Activated T-helper 17 cell treated with anti-CD3 and anti-CD28 coated beads, Interleukin-2, amount 50 U/mL, for 72 hours (primary cell): Measurements from ENCODE around the gene PFKFB2. TPM values are rescaled to one million over a fixed set of nuclear protein-coding genes. Genes with fewer than 3 reads are reported as not detected.

Source experiments
- ATAC-seq: fragments of 150-1000 bp; cut with Tn5 transposase; replicated peaks from 2 replicates; pipeline ENCODE4 v1.10.0; 2021; ENCODE audit warnings: mild to moderate bottlenecking, moderate library complexity
- H3K27ac Mint-ChIP-seq: one replicate; pipeline ENCODE4 v1.8.0; 2022; ENCODE audit warnings: mixed read lengths
- H3K27me3 Mint-ChIP-seq: one replicate; pipeline ENCODE4 v1.8.0; 2022; ENCODE audit warnings: mixed read lengths
- H3K36me3 Mint-ChIP-seq: one replicate; pipeline ENCODE4 v1.8.0; 2022; ENCODE audit warnings: low read depth, mild to moderate bottlenecking, mixed read lengths
- H3K4me1 Mint-ChIP-seq: one replicate; pipeline ENCODE4 v1.8.0; 2022; ENCODE audit warnings: mixed read lengths
- H3K4me3 Mint-ChIP-seq: one replicate; pipeline ENCODE4 v1.8.0; 2022; ENCODE audit warnings: mild to moderate bottlenecking, mixed read lengths
- H3K9me3 Mint-ChIP-seq: one replicate; pipeline ENCODE4 v1.8.0; 2022; ENCODE audit warnings: mixed read lengths
- total RNA-seq, 2 donors: library from RNA; stranded (reverse); gene quantifications; one replicate each; pipeline ENCODE4 v1.2.3, GENCODE V29; 2022

PFKFB2 gene
- total RNA-seq, 2 donors from 2014 or later, result 0.85 to 1.3 TPM

DNA sequence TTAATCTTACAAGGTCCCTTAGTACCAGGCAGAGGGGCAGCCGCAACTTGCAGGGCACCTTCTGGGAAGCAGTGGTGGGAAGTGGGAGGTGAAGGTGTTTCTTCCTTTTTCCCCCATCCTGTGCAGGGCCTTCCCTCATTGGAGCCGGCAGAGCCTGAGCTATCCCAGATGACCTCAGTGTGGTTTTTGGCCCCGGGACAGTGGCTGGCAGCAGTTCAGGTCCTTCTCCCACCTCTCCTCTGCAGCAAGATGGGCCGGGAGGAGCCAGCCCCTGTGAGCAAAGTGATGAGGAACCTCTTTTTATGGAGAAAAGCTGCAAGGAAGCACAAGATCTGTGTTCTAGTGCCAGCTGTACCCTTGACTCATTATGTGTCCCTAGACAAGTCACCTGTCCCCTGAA is 6.8 kb downstream of the PFKFB2 start:
- H3K4me1 Mint-ChIP-seq, result peaks cover 2% of the 10 kb centered on the region
- H3K27me3 Mint-ChIP-seq, result no peaks in the 10 kb centered on the region
- no peak overlapping the region for H3K27ac Mint-ChIP-seq
- ATAC-seq, result no peak
- H3K36me3 Mint-ChIP-seq, result no peaks in the 10 kb centered on the region
- no peaks in the 10 kb centered on the region for H3K9me3 Mint-ChIP-seq
- H3K4me3 Mint-ChIP-seq, result no peak overlapping the region

DNA sequence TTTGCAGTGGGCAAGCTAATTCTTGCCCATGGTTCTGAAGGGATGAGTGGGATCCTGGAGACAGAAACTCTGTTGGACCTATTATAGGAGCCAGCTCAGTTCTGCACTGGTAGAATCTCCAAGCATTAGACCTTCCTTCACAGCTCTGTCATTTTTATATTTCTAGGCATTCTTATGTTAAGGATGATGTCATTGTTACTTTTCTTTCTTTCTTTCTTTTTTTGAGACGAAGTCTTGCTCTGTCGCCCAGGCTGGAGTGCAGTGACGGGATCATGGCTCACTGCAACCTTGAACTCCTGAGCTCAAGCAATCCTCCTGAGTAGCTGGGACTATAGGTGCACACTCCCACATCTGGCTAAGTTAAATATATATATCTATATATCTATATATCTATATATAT is 7.5 kb downstream of the PFKFB2 start:
- H3K4me3 Mint-ChIP-seq, result no peak overlapping the region
- no peaks in the 10 kb centered on the region for H3K36me3 Mint-ChIP-seq
- ATAC-seq, result no peak
- H3K27ac Mint-ChIP-seq, result no peak overlapping the region
- no peaks in the 10 kb centered on the region for H3K4me1 Mint-ChIP-seq
- H3K9me3 Mint-ChIP-seq, result no peaks in the 10 kb centered on the region
- H3K27me3 Mint-ChIP-seq, result no peaks in the 10 kb centered on the region

DNA sequence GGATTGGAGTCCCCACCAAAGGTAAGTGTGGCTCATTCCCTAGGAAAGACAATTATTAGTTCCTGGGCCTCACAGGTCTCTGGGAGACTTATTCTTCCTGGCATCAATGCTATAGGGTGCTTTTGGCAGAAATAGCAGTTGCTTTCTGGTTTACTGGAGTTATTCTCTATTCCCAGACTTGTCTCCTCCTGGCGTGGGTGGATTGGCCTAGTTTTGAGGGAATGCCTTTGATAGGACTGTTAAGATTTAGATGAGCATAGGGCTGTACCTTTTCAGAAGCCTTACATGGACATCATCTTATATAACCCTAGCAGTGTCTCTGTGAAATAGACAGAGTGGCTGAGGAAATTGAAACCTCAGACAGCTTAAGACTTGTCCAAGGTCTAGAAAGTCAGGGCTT is 9.0 kb downstream of the PFKFB2 start:
- Mint-ChIP-seq H3K27me3 (no peaks in the 10 kb centered on the region), H3K36me3 (no peaks in the 10 kb centered on the region), H3K9me3 (no peaks in the 10 kb centered on the region), H3K27ac (no peak overlapping the region), H3K4me3 (no peak overlapping the region), H3K4me1 (no peaks in the 10 kb centered on the region)
- no peak for ATAC-seq

DNA sequence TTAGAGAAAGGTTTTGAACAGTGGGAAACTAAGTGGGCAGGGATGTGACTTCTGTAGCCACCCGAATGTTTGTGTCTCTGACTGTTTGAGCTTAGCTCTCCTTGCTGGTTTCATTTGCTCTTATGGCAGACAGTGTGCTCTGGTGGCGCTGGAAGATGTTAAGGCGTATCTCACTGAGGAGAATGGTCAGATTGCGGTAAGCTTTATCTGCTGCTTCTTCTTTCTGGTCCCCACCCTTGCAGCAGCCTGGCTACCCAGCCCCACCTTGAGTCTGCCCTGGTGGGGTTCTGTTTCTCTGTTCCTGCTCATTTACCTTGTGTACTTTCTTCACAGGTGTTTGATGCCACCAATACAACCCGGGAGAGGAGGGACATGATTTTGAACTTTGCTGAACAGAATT is 9.9 kb downstream of the PFKFB2 start:
- no peaks in the 10 kb centered on the region for H3K36me3 Mint-ChIP-seq
- no peak for ATAC-seq
- H3K4me3 Mint-ChIP-seq, result no peak overlapping the region
- H3K4me1 Mint-ChIP-seq, result no peaks in the 10 kb centered on the region
- H3K9me3 Mint-ChIP-seq, result no peaks in the 10 kb centered on the region
- H3K27ac Mint-ChIP-seq, result no peak overlapping the region
- no peaks in the 10 kb centered on the region for H3K27me3 Mint-ChIP-seq

DNA sequence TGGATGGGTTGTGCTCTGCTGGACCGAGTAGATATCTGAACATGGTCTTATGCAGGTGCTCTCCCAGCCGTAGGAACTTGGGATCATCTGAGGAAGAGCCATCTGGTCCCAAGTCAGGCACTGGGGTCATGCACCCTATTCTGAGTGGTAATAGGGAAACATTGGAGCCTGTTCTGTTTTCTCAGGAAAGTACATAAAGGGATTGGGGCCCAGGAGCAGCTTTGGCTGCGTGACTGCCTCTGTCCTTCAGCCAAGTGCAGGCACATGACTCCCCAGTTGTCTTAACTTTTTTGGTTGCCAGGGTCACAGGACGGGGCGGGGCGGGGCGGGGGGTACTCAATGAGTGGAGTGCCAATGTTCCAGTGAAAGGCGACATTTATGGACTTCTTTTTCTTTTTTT is 11.5 kb downstream of the PFKFB2 start:
- H3K4me1 Mint-ChIP-seq, result peaks cover 4% of the 10 kb centered on the region
- no peak for ATAC-seq

DNA sequence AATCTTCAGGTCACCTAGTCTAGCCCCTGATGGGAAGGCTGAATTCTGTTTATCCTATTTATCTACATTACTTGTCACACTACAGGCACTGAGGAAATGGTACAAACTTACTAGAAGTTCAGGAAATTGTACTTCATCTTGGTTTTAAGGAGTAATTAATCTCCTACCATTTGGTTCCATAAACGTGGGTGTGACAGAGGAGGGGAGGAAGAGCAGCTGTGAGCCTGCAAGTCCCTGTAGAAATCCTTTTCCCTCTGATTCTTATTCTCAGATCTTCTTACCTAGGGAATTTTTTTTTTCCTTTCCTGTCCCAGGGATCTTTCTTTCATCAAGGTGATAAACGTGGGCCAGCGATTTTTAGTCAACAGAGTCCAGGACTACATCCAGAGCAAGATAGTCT is 14.1 kb downstream of the PFKFB2 start:
- Mint-ChIP-seq H3K27ac (no peak overlapping the region), H3K27me3 (no peaks in the 10 kb centered on the region), H3K9me3 (no peaks in the 10 kb centered on the region), H3K36me3 (no peaks in the 10 kb centered on the region), H3K4me1 (peaks cover 10% of the 10 kb centered on the region), H3K4me3 (no peak overlapping the region)
- ATAC-seq, result no peak

More for the DNA sequence above, 11.5 kb downstream of the PFKFB2 start:
- Mint-ChIP-seq H3K27me3 (no peaks in the 10 kb centered on the region), H3K9me3 (no peaks in the 10 kb centered on the region), H3K36me3 (no peaks in the 10 kb centered on the region), H3K27ac (no peak overlapping the region), H3K4me3 (no peak overlapping the region)

DNA sequence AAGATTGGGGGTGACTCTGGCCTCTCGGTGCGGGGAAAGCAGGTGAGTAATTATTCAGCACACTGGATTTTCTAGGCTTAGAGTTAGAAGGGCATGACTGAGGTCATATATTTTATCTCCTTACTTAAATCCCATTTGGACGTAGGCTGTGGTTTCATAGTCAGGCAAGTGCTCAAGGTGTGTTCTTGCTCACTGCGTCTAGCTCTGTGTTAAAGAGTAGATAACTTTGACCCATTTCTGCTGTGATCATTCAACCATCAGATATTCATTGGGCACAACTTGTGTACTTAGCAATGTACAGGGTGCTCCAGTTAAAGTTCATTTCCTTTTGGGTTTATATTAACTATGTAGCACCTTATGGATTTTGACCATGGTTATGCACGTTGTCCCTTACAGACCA is 14.6 kb downstream of the PFKFB2 start:
- Mint-ChIP-seq H3K9me3 (no peaks in the 10 kb centered on the region), H3K27ac (no peak overlapping the region), H3K27me3 (no peaks in the 10 kb centered on the region), H3K4me1 (peaks cover 10% of the 10 kb centered on the region), H3K36me3 (no peaks in the 10 kb centered on the region), H3K4me3 (no peak overlapping the region)
- no peak for ATAC-seq

DNA sequence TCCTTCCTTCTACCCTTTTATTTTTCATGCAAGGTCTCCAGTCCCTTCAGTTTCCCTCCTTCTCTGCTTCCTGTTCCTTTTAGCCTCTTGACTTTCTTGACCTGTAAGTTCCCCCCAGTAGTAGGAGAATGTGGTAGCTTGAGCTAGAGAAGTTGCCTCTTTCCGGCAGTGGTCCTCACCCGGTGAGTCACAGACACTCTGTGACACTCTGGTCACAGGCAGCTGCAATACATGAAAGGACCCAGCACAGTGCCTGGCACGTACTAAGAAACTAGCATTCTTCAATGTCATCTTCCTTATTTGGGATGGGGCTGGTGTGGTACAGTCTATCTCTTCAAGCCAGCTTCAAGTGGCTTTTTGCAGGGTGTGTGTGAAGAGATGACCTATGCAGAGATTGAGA is 16.0 kb downstream of the PFKFB2 start:
- Mint-ChIP-seq H3K9me3 (no peaks in the 10 kb centered on the region), H3K27ac (peak overlapping the region; percentile 33), H3K36me3 (no peaks in the 10 kb centered on the region), H3K4me1 (peaks cover 10% of the 10 kb centered on the region), H3K27me3 (no peaks in the 10 kb centered on the region), H3K4me3 (no peak overlapping the region)
- no peak for ATAC-seq

DNA sequence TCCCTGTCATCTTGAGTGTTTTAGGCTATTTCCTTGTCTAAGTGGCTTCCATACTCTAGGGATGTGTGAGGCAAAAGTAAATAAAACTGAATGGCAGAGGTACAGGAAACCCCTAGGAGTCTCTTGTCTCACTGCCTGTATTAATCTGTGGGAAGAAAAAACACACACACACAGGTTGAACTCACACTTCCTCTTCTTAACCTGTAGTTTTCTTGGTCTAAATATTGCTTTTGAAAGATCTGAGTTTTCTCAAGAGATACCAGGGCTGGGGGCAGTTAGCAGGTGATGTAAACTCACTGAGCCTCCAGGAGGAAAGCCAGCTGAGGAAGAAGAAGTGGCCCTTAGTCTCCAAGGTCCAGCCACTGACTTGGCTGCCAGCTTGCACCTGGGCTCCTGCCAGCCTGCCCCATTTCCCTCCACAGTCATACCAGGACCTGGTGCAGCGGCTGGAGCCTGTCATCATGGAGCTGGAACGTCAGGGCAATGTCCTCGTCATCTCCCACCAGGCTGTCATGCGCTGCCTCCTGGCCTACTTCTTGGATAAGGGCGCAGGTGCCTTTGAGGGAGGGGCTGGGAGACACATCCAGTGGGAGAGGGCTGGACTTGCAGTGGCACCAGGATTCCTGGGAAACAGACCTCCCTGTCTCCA is 16.9 kb downstream of the PFKFB2 start:
- H3K9me3 Mint-ChIP-seq, result no peaks in the 10 kb centered on the region
- no peaks in the 10 kb centered on the region for H3K27me3 Mint-ChIP-seq
- no peak overlapping the region for H3K4me3 Mint-ChIP-seq
- H3K36me3 Mint-ChIP-seq, result no peaks in the 10 kb centered on the region
- no peak overlapping the region for H3K27ac Mint-ChIP-seq
- H3K4me1 Mint-ChIP-seq, result peaks cover 10% of the 10 kb centered on the region
- ATAC-seq, result no peak

DNA sequence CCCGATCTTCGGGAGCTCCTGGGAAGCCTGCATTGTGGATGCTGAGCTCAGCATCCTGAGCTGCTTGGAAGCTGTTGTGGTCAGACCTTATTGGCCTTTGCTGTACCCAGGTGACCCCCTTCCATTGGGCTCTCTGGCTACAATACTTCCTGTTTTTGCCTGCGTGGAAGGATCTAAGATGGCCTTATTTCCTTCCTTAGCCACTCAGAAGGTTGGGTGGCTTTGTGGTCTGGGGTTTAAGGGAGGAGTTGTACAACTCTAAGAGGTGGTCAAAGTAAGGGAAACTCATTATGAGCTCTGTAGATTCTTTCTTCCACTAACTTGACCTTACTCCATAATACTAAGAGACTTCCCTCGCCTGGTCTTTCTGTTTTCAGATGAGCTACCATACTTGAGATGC is 17.7 kb downstream of the PFKFB2 start:
- no peaks in the 10 kb centered on the region for H3K9me3 Mint-ChIP-seq
- peaks cover 10% of the 10 kb centered on the region for H3K4me1 Mint-ChIP-seq
- H3K27me3 Mint-ChIP-seq, result peaks cover 1% of the 10 kb centered on the region
- H3K36me3 Mint-ChIP-seq, result no peaks in the 10 kb centered on the region
- H3K4me3 Mint-ChIP-seq, result no peak overlapping the region
- peak overlapping the region; percentile 15 for H3K27ac Mint-ChIP-seq
- peak; percentile 37 for ATAC-seq

DNA sequence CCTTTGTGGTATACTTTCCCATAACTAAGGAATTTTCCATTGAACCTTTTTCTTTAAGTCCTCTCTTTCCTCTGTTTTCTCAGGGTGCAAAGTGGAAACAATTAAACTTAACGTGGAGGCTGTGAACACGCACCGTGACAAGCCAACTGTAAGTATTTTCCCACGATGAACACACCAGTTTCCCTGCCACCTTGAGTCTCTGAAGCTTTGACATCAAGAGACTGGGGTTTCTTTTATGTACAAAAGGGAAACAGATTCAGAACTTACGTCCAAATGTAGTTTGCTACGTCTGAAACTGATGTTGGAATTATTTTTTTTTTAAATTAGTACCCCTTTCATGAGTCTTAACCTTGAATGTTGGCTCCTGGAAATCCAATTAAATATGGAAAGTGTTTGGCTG is 18.4 kb downstream of the PFKFB2 start:
- H3K27me3 Mint-ChIP-seq, result peaks cover 3% of the 10 kb centered on the region
- no peaks in the 10 kb centered on the region for H3K36me3 Mint-ChIP-seq
- peaks cover 10% of the 10 kb centered on the region for H3K4me1 Mint-ChIP-seq
- H3K4me3 Mint-ChIP-seq, result no peak overlapping the region
- no peak for ATAC-seq
- no peak overlapping the region for H3K27ac Mint-ChIP-seq
- no peaks in the 10 kb centered on the region for H3K9me3 Mint-ChIP-seq

DNA sequence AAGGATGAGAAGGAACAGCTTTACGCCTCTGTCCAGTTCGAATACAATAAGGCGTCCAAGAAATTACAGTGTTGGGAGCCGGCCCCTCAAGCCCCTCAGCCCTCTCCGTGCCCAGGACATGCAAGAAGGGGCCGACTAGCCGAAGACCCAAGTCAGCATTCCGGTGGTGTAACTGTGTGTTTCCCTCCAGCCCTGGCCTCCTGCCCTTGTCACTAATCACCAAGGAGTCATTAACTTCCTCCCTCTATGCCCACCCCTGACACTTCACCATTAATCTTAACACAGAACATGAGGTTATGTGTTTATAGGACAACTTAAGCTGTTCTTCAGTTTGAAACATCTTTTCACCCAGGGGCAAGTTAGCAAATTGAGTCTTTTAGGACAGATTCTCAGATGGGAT is 19.2 kb downstream of the PFKFB2 start:
- Mint-ChIP-seq H3K4me1 (peaks cover 10% of the 10 kb centered on the region), H3K4me3 (no peak overlapping the region), H3K36me3 (no peaks in the 10 kb centered on the region), H3K27me3 (peaks cover 3% of the 10 kb centered on the region), H3K9me3 (no peaks in the 10 kb centered on the region), H3K27ac (no peak overlapping the region)
- ATAC-seq, result no peak

DNA sequence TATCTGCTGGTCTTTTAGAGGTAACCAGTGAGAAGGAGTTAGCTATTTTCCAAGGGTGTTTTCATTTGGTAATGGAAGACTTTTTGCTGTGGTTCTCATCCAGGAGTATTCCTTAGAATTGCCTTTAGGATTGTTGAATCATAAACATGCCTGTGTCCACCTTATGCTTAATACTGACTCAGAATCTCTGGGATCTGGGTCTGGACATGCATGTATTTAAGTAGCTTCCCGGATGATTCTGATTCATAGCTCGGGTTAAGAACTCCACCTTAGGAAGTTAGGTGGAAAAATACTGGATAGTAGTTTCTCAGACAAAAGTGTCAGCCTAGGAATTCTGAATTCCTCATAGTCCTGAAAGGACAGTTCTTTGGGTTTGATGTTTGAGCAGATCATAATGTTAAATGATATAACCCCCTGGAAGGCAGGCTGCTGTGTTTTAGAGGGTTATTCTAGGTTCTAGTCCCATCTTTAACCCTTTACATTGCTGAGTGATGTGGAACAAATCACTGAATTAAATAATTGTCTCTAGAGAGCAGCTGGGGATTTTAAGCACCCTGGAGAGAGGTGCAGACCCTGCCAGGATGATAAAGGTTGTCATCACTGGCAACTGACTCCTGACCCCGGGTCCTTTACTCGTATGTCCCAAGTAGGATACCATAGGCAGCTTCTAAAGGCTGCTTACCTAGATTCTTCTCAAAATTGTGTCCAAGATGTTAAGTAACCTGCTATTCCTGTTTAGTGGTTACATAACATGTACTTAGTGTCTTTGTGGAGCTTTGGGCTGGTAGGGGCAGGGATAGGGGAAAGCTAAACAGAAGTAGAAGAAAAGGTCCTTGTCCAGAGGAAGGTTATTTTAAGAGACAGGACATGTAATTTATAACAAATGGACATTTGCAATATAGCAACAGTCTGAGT is 21.1 kb downstream of the PFKFB2 start:
- Mint-ChIP-seq H3K4me3 (no peak overlapping the region), H3K36me3 (no peaks in the 10 kb centered on the region), H3K27ac (no peak overlapping the region), H3K27me3 (peaks cover 7% of the 10 kb centered on the region), H3K4me1 (peaks cover 8% of the 10 kb centered on the region), H3K9me3 (no peaks in the 10 kb centered on the region)
- ATAC-seq, result no peak

DNA sequence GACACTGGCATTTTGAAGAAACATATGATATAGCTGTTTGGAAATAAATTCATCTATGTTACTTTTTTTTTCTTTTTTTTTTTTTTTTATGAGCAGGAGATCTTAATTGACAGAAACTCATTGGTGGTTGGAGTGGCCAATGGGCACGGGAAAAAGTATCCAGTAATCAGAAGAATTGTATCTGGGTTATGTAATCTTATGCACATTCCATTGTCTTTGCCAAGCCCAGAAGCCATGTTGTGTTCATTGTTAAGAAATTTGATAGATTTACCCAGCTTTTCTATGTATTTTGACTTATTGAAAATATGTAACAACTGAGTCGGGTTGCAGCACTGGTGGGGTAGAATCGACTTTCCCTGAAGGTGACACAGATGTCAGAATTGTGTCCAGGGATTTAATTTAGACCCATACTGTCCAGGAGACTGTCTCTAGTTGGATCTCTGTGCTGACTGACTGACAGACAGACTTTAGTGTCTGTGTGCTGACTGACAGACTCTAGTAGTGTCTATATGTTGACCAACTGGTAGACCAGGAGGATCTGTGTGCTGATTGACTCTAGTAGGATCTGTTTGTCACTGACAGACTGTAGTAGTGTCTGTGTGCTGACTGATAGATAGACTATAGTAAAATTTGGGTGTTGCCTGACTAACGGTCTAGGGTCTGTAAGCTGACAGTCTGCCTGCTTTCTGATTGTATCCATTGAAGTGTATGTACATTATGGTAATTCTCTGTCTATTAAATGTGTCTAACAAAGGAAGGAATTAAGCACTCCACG is 23.3 kb downstream of the PFKFB2 start:
- H3K9me3 Mint-ChIP-seq, result no peaks in the 10 kb centered on the region
- H3K4me3 Mint-ChIP-seq, result no peak overlapping the region
- no peak overlapping the region for H3K27ac Mint-ChIP-seq
- no peaks in the 10 kb centered on the region for H3K36me3 Mint-ChIP-seq
- H3K4me1 Mint-ChIP-seq, result no peaks in the 10 kb centered on the region
- H3K27me3 Mint-ChIP-seq, result peaks cover 7% of the 10 kb centered on the region
- no peak for ATAC-seq

DNA sequence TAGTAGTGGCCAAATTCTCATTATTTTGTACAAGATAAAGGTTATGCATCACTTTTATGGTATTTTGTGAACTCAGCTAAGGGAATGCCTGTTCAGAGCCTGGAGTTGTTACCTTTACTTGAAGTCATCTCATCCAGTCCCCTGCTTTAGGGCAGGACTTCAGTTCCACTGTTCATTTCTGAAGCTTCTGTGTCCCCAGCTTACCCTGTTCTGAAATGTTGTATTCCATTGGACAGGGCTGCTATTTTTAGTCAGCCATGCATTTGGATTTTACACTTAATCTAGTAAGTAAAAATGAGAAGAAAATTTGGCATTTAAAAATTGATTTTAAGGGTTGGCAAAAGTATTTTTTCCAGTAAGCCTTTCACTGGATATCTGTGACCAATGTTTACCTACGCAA is 23.9 kb downstream of the PFKFB2 start:
- H3K36me3 Mint-ChIP-seq, result no peaks in the 10 kb centered on the region
- no peaks in the 10 kb centered on the region for H3K4me1 Mint-ChIP-seq
- H3K9me3 Mint-ChIP-seq, result no peaks in the 10 kb centered on the region
- H3K27me3 Mint-ChIP-seq, result peaks cover 7% of the 10 kb centered on the region
- H3K27ac Mint-ChIP-seq, result no peak overlapping the region
- no peak for ATAC-seq
- no peak overlapping the region for H3K4me3 Mint-ChIP-seq
